Astrocyte (in vitro differentiated cells and primary cell): ENCODE data around the gene SLC38A10. TPM values are rescaled to one million over a fixed set of nuclear protein-coding genes. Genes with fewer than 3 reads are reported as not detected.

Experiments
- DNase-seq: peaks from one replicate; pipeline ENCODE4 v3.0.0-alpha.2; 2010; ENCODE audit warnings: low read depth
- FAIRE-seq: peaks from 2 replicates; lab custom pipeline; 2011; peaks lifted over from hg19 to GRCh38; lab: Jason Lieb, UNC
- H2AFZ ChIP-seq: 2 replicates; pipeline ENCODE4 v1.6.0; 2012; ENCODE audit warnings: low read depth, low read length, inconsistent platforms
- H3K27ac ChIP-seq: 2 replicates; pipeline ENCODE4 v1.5.1; 2011; ENCODE audit warnings: low read depth, low read length, inconsistent platforms
- H3K27me3 ChIP-seq: 2 replicates; pipeline ENCODE4 v1.6.0; 2011; ENCODE audit warnings: low read length, inconsistent platforms; ENCODE audit not compliant: insufficient read depth
- H3K36me3 ChIP-seq: 2 replicates; pipeline ENCODE4 v1.5.1; 2011; ENCODE audit warnings: low read length, inconsistent platforms; ENCODE audit not compliant: insufficient read depth
- H3K4me1 ChIP-seq: 2 replicates; pipeline ENCODE4 v1.5.1; 2011; ENCODE audit warnings: low read length, inconsistent platforms; ENCODE audit not compliant: insufficient read depth
- H3K4me2 ChIP-seq: 2 replicates; pipeline ENCODE4 v1.6.0; 2012; ENCODE audit warnings: low read length, inconsistent platforms
- H3K4me3 ChIP-seq: 2 replicates; pipeline ENCODE4 v1.5.1; 2011; ENCODE audit warnings: low read depth, mild to moderate bottlenecking, low read length, inconsistent platforms; ENCODE audit not compliant: insufficient read depth
- H3K79me2 ChIP-seq: 2 replicates; pipeline ENCODE4 v1.6.0; 2012; ENCODE audit warnings: mild to moderate bottlenecking, low read length, inconsistent platforms; ENCODE audit not compliant: insufficient read depth
- H3K9ac ChIP-seq: 2 replicates; pipeline ENCODE4 v1.6.0; 2012; ENCODE audit warnings: mild to moderate bottlenecking, low read length, inconsistent platforms
- H3K9me3 ChIP-seq: 2 replicates; pipeline ENCODE4 v1.5.1; 2012; ENCODE audit warnings: low read depth, mild to moderate bottlenecking, low read length, inconsistent platforms; ENCODE audit not compliant: insufficient read depth
- H4K20me1 ChIP-seq: 2 replicates; pipeline ENCODE4 v1.6.0; 2012; ENCODE audit warnings: low read length, inconsistent platforms; ENCODE audit not compliant: insufficient read depth
- H3K27ac Mint-ChIP-seq: one replicate; pipeline ENCODE4 v1.8.0; 2021; ENCODE audit warnings: mild to moderate bottlenecking, mixed read lengths; ENCODE audit not compliant: unreplicated experiment
- H3K27me3 Mint-ChIP-seq: one replicate; pipeline ENCODE4 v1.8.0; 2021; ENCODE audit warnings: low read depth, mixed read lengths; ENCODE audit not compliant: unreplicated experiment
- H3K36me3 Mint-ChIP-seq: one replicate; pipeline ENCODE4 v1.8.0; 2021; ENCODE audit warnings: low read depth, mixed read lengths; ENCODE audit not compliant: unreplicated experiment
- H3K4me1 Mint-ChIP-seq: one replicate; pipeline ENCODE4 v1.8.0; 2021; ENCODE audit warnings: low read depth, mixed read lengths; ENCODE audit not compliant: unreplicated experiment
- H3K4me3 Mint-ChIP-seq: one replicate; pipeline ENCODE4 v1.8.0; 2021; ENCODE audit warnings: mild to moderate bottlenecking, moderate library complexity, mixed read lengths; ENCODE audit not compliant: unreplicated experiment
- H3K9me3 Mint-ChIP-seq: one replicate; pipeline ENCODE4 v1.8.0; 2021; ENCODE audit warnings: mild to moderate bottlenecking, mixed read lengths; ENCODE audit not compliant: unreplicated experiment
- EZH2 ChIP-seq: IDR thresholded peaks from 2 replicates; pipeline ENCODE4 v1.6.1; 2012; ENCODE audit warnings: mild to moderate bottlenecking, low read length, inconsistent platforms; ENCODE audit not compliant: insufficient read depth
- total RNA-seq: library from RNA; stranded (reverse); gene quantifications from 2 replicates; pipeline ENCODE4 v1.2.1, GENCODE V29; 2021
- TF ChIP-seq, protein P1 (sequence below): IDR thresholded peaks from 2 replicates; pipeline ENCODE4 v1.5.1; 2011; ENCODE audit warnings: low read depth, mild to moderate bottlenecking, inconsistent platforms, low read length, moderate library complexity; ENCODE audit not compliant: insufficient read depth

Gene SLC38A10
- total RNA-seq, 1 donor from 2014 or later = 71.4 TPM

- H4K20me1 ChIP-seq = peaks cover 38% of the 10 kb centered on the region
- peaks cover 6% of the 10 kb centered on the region for H3K27me3 Mint-ChIP-seq
- H2AFZ ChIP-seq = no peak overlapping the region
- no peak overlapping the region for H3K4me3 Mint-ChIP-seq
- H3K36me3 Mint-ChIP-seq = peaks cover 3% of the 10 kb centered on the region
- H3K9me3 ChIP-seq = no peaks in the 10 kb centered on the region
- TF ChIP-seq, protein P1, sequence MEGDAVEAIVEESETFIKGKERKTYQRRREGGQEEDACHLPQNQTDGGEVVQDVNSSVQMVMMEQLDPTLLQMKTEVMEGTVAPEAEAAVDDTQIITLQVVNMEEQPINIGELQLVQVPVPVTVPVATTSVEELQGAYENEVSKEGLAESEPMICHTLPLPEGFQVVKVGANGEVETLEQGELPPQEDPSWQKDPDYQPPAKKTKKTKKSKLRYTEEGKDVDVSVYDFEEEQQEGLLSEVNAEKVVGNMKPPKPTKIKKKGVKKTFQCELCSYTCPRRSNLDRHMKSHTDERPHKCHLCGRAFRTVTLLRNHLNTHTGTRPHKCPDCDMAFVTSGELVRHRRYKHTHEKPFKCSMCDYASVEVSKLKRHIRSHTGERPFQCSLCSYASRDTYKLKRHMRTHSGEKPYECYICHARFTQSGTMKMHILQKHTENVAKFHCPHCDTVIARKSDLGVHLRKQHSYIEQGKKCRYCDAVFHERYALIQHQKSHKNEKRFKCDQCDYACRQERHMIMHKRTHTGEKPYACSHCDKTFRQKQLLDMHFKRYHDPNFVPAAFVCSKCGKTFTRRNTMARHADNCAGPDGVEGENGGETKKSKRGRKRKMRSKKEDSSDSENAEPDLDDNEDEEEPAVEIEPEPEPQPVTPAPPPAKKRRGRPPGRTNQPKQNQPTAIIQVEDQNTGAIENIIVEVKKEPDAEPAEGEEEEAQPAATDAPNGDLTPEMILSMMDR = no peak
- TF ChIP-seq EZH2 = no peak
- peaks cover 54% of the 10 kb centered on the region for H3K79me2 ChIP-seq
- H3K27ac Mint-ChIP-seq = peak overlapping the region; percentile 50
- no peak overlapping the region for H3K9ac ChIP-seq
- FAIRE-seq (no peak), DNase-seq (no peak)
- peaks cover 6% of the 10 kb centered on the region for H3K27me3 ChIP-seq
- H3K4me1 Mint-ChIP-seq = peaks cover 10% of the 10 kb centered on the region
- H3K9me3 Mint-ChIP-seq = no peaks in the 10 kb centered on the region
- no peak overlapping the region for H3K4me2 ChIP-seq
- no peaks in the 10 kb centered on the region for H3K36me3 ChIP-seq
- H3K4me3 ChIP-seq = no peak overlapping the region
- H3K27ac ChIP-seq = no peak overlapping the region
- H3K4me1 ChIP-seq = peaks cover 22% of the 10 kb centered on the region
Observed at GRCh38 chr17:81338274-81339190, 43.4 kb upstream of the SLC38A10 start.

GRCh38 chr17:81337476-81337879 is 42.4 kb upstream of the SLC38A10 start:
- H3K4me3 ChIP-seq = no peak overlapping the region
- H3K4me1 ChIP-seq = peaks cover 20% of the 10 kb centered on the region
- H3K36me3 Mint-ChIP-seq = peaks cover 3% of the 10 kb centered on the region
- H3K27me3 ChIP-seq = peaks cover 6% of the 10 kb centered on the region
- H3K4me2 ChIP-seq = no peak overlapping the region
- FAIRE-seq (no peak), DNase-seq (no peak)
- no peak overlapping the region for H3K4me3 Mint-ChIP-seq
- no peak overlapping the region for H3K27ac Mint-ChIP-seq
- H3K4me1 Mint-ChIP-seq = peaks cover 10% of the 10 kb centered on the region
- H3K9me3 ChIP-seq = no peaks in the 10 kb centered on the region
- no peaks in the 10 kb centered on the region for H3K9me3 Mint-ChIP-seq
- no peak overlapping the region for H3K27ac ChIP-seq
- H3K36me3 ChIP-seq = no peaks in the 10 kb centered on the region
- H3K79me2 ChIP-seq = peaks cover 43% of the 10 kb centered on the region
- H3K9ac ChIP-seq = no peak overlapping the region
- H2AFZ ChIP-seq = no peak overlapping the region
- H3K27me3 Mint-ChIP-seq = peaks cover 17% of the 10 kb centered on the region
- H4K20me1 ChIP-seq = peaks cover 30% of the 10 kb centered on the region
- no peak for TF ChIP-seq EZH2
- TF ChIP-seq, protein P1 = no peak

DNA sequence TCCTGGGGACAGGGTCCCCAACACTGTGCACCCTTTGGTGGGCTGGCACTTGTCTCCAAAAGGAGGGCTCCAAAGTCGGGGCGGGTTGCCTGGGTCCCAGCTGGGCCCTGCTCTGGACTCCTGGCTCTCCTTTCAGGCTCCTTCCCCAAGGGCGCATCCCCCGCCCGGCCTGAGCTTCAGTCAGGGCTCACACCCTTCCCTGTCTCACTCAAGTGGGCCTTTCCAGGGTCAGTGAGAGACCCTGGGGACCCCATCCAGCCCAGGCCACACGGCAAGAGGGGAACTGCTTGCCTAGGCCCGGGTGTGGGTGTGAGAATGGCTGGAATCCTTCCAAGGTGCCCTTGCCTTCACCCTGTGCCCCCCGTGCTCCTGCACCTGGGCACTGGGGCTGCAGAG is 41.8 kb upstream of the SLC38A10 start:
- FAIRE-seq (no peak), DNase-seq (no peak)
- H3K9me3 Mint-ChIP-seq = no peaks in the 10 kb centered on the region
- no peak overlapping the region for H3K27ac Mint-ChIP-seq
- peaks cover 15% of the 10 kb centered on the region for H3K4me1 ChIP-seq
- H3K36me3 Mint-ChIP-seq = peaks cover 3% of the 10 kb centered on the region
- peaks cover 30% of the 10 kb centered on the region for H4K20me1 ChIP-seq
- peaks cover 11% of the 10 kb centered on the region for H3K27me3 ChIP-seq
- H3K4me2 ChIP-seq = no peak overlapping the region
- TF ChIP-seq, protein P1 = no peak
- no peak for TF ChIP-seq EZH2
- no peak overlapping the region for H3K4me3 ChIP-seq
- H3K27ac ChIP-seq = no peak overlapping the region
- no peak overlapping the region for H3K4me3 Mint-ChIP-seq
- H3K4me1 Mint-ChIP-seq = peaks cover 6% of the 10 kb centered on the region
- no peaks in the 10 kb centered on the region for H3K9me3 ChIP-seq
- no peak overlapping the region for H3K9ac ChIP-seq
- no peaks in the 10 kb centered on the region for H3K36me3 ChIP-seq
- no peak overlapping the region for H2AFZ ChIP-seq
- H3K79me2 ChIP-seq = peaks cover 37% of the 10 kb centered on the region
- H3K27me3 Mint-ChIP-seq = peaks cover 20% of the 10 kb centered on the region
